H1 (cell line): Measurements from ENCODE around the gene WDFY4. TPM values are rescaled to one million over a fixed set of nuclear protein-coding genes. Genes with fewer than 3 reads are reported as not detected.

Experiments used
- POU5F1 ChIP-seq: IDR thresholded peaks from 2 replicates; pipeline ENCODE4 v1.6.1; 2011; ENCODE audit warnings: low read depth, mild to moderate bottlenecking, low read length, moderate library complexity
- polyA plus RNA-seq, 7 experiments: library from polyadenylated mRNA; depleted of rRNA in 3 of 7; stranded (reverse) in 5 of 7; unstranded in 2 of 7; fragments of >200 nt in 5 of 7; fragments of 200-250 nt in 2 of 7; gene quantifications; 1 replicate in 5 of 7; 2 replicates in 1 of 7; 4 replicates in 1 of 7; pipeline versions ENCODE4 v1.2.1 to v1.2.3, GENCODE V29; 2011 to 2013; ENCODE audit warnings: missing spikeins in 2 of 7, mixed read lengths in 2 of 7
- total RNA-seq: library from RNA; stranded (reverse); fragmentation: NEBNext Ultra II Directional; extraction: Animal tissue kit (Norgen Biotek cat#: 25700); gene quantifications from 2 replicates; pipeline ENCODE4 v1.2.1, GENCODE V29; 2021

The WDFY4 gene
- total and polyA plus RNA-seq, 2 of the 8 experiments (the other 6 are each of a cell fraction or from before 2014, with no cell fraction given), result not detected

DNA sequence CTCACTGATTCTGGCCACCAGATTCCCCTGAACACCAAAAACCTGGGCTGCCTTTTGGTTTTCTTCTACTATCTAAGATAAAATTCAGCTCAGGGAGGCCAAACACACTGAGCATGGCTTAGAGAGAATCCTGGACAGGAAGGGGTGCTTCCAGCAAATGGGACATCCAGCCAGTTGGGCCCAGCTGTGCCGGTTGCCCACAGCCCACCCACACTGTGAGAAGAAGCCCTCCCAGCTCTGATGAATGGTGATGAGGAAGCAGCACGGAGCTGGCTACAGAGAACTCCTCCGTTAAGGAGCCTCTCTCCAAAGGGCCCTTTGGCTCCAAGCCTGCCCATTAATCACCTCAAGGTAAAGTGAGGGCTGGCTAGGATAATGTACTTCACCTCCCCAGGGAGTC, 239.1 kb downstream of the WDFY4 start (continued):
- no peak for TF ChIP-seq POU5F1
- TF ChIP-seq, all 59 proteins: peak for 0
